Measurements from ENCODE around the gene STK10. TPM values are rescaled to one million over a fixed set of nuclear protein-coding genes. Genes with fewer than 3 reads are reported as not detected.

STK10 gene
- total and polyA plus RNA-seq, 12 donors, result 5.6 to 22.3 (median 9.9) TPM

DNA sequence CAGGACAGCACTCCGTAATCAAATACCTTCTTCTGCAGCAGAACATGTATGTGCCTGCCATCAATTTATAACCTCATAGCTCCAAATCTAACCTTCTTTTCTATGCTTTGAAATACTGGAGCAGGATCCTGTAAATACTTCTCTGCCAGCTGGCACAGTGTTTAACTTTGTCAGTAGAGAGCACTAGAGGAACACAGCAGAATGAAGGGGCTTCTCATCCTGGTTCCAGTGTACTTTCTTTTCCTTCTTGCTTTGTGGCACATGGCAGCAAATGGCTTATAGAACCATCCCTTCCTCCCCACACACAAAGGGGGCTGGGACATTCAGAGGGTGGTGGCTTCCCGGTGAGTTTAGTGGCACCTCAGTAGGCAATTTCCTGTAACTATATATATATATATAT is 177.7 kb downstream of the STK10 start:
- Histone ChIP-seq H3K4me1 (peaks cover 6 to 28% (median 17%) of the 10 kb centered on the region in 9 donors), H3K27me3 (no peaks in the 10 kb centered on the region), H3K4me3 (no peak overlapping the region), H3K36me3 (no peaks in the 10 kb centered on the region), H3K27ac (no peak overlapping the region), H3K9me3 (no peaks in the 10 kb centered on the region)
- intact Hi-C loops (cut with DNase I), result no loop called here
- DNase-seq (no peak), ATAC-seq (no peak)
- WGBS, 2 donors, result 35 to 45% methylated on average over 2 of the region's 2 CpGs
- TF ChIP-seq, protein P1, sequence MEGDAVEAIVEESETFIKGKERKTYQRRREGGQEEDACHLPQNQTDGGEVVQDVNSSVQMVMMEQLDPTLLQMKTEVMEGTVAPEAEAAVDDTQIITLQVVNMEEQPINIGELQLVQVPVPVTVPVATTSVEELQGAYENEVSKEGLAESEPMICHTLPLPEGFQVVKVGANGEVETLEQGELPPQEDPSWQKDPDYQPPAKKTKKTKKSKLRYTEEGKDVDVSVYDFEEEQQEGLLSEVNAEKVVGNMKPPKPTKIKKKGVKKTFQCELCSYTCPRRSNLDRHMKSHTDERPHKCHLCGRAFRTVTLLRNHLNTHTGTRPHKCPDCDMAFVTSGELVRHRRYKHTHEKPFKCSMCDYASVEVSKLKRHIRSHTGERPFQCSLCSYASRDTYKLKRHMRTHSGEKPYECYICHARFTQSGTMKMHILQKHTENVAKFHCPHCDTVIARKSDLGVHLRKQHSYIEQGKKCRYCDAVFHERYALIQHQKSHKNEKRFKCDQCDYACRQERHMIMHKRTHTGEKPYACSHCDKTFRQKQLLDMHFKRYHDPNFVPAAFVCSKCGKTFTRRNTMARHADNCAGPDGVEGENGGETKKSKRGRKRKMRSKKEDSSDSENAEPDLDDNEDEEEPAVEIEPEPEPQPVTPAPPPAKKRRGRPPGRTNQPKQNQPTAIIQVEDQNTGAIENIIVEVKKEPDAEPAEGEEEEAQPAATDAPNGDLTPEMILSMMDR (IDR thresholded peaks at IDR 0.05), result peak in 5 of 9 donors; percentile 16 to 38 (median 31)

DNA sequence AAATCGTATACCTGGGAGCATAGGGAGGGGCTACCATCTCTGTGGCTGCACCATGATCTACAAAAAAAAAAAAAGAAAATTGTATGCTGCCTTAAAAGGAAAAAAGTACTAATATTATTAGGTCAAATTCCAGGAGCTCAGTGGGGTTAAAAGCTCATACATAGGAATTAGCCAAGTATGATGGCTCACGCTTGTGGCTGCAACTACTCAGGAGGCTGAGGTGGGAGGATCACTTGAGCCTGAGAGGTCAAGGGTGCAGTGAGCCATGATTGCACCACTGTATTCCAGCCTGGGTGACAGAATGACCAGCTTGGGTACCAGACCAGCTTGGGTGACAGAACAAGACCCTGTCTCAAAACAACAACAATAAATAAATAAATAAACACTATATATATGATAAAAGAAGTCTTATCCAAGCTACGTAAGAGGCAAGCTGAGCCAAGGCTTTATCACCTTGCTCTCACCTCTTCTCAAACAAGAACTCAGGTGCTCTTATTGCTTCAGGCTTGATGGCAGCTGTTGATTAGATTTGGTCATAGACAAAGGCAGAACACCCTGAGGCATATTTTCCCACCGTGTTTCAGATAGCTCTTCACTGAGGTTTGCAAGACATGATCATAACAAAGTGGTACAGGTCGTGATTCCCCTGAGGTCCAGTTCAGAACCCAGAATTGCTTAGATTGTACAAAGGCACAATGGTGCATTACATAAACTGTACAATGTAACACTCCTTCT is 178.3 kb downstream of the STK10 start:
- intact Hi-C loops (cut with DNase I), result loop anchor here in 7 of 10 donors (5.0 to 10.0 kb wide), 5 partner anchors 33 to 97 kb away; no protein-coding TSS in a partner anchor
- Histone ChIP-seq H3K4me3 (no peak overlapping the region), H3K9me3 (no peaks in the 10 kb centered on the region), H3K36me3 (no peaks in the 10 kb centered on the region), H3K4me1 (peaks cover 9 to 33% (median 23%) of the 10 kb centered on the region in 9 donors), H3K27ac (no peak overlapping the region), H3K27me3 (no peaks in the 10 kb centered on the region)
- ATAC-seq, result no peak
- 59 to 64% methylated on average over 5 of the region's 5 CpGs for WGBS, 2 donors
- TF ChIP-seq, protein P1 (IDR thresholded peaks at IDR 0.05), result no peak
- no peak for DNase-seq

DNA sequence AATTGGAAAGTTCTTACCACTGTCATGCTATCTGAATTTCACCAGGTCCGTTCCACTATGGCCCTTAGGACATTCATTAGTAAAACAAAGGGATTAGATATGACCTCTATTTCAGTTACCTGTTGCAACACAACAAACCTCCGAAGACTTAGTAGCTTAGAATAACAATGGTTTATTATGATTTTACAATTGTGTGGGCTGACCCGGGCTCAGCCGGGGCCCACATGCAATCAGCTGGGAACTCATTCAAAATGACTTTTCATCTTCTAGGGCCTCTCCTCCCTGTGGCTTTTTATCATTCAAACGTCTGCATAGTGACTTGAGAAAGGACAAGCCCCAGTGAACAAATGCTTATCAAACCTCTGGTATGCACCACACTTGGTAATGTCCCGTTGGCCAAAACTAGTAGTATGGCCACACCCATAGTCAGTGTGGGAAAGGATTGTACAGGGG is 179.3 kb downstream of the STK10 start:
- intact Hi-C loops (cut with DNase I), result loop anchor here in 7 of 10 donors (5.0 to 10.0 kb wide), 5 partner anchors 34 to 96 kb away; no protein-coding TSS in a partner anchor
- DNase-seq (no peak), ATAC-seq (no peak)
- no peak overlapping the region for H3K4me3 ChIP-seq
- no peaks in the 10 kb centered on the region for H3K36me3 ChIP-seq
- TF ChIP-seq, protein P1 (IDR thresholded peaks at IDR 0.05), result no peak
- no peak overlapping the region for H3K27ac ChIP-seq
- H3K27me3 ChIP-seq, result no peaks in the 10 kb centered on the region
- WGBS, 2 donors, result 29 to 37% methylated on average over 6 of the region's 6 CpGs
- peaks cover 15 to 43% (median 33%) of the 10 kb centered on the region in 9 donors for H3K4me1 ChIP-seq
- no peaks in the 10 kb centered on the region for H3K9me3 ChIP-seq

DNA sequence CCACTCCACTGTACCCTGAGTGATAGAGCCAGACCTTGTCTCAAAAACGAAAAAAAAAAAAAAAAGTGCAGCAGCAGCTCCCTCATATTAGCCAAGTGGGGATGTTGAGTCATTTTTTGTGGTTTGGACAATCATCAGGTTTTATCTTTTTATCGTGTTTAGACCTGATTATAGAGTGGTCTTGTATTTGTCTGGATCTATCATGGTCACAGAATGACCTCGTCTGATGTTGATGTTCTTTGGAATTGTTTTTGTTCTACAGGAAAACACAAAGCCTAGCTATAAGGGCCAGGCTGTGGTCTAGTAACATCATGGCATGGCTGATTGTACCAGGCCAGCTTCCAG is 179.9 kb downstream of the STK10 start:
- Histone ChIP-seq H3K36me3 (no peaks in the 10 kb centered on the region), H3K4me1 (peaks cover 20 to 50% (median 39%) of the 10 kb centered on the region in 9 donors), H3K27me3 (no peaks in the 10 kb centered on the region), H3K9me3 (no peaks in the 10 kb centered on the region), H3K27ac (no peak overlapping the region), H3K4me3 (peak overlapping the region in 1 of 10 donors; percentile 90)
- intact Hi-C loops (cut with DNase I), result loop anchor here in 7 of 10 donors (5.0 to 10.0 kb wide), 5 partner anchors 34 to 96 kb away; no protein-coding TSS in a partner anchor
- no peak for DNase-seq
- ATAC-seq, result no peak
- 37 to 43% methylated on average over 3 of the region's 3 CpGs for WGBS, 2 donors
- TF ChIP-seq, protein P1 (IDR thresholded peaks at IDR 0.05), result no peak

Data from heart right ventricle (tissue), 16 donors.